ENCODE measurements around the gene CCNJL. TPM values are rescaled to one million over a fixed set of nuclear protein-coding genes. Genes with fewer than 3 reads are reported as not detected.

CCNJL gene
- total RNA-seq, 1 donor from 2014 or later, result 11.4 TPM

GRCh38 chr5:160231783-160232342, 80.5 kb downstream of the CCNJL start:
- H3K9me3 Mint-ChIP-seq (ENCODE audit: low read depth), result no peaks in the 10 kb centered on the region
- H3K4me3 Mint-ChIP-seq (ENCODE audit: unreplicated experiment), result no peak overlapping the region
- no peaks in the 10 kb centered on the region for H3K36me3 Mint-ChIP-seq (ENCODE audit: low read depth)
- no peak overlapping the region for H3K27ac Mint-ChIP-seq (ENCODE audit: unreplicated experiment)
- no peaks in the 10 kb centered on the region for H3K27me3 Mint-ChIP-seq (ENCODE audit: low read depth)
- TF ChIP-seq CTCF (IDR thresholded peaks at IDR 0.05), result no peak
- no peaks in the 10 kb centered on the region for H3K4me1 Mint-ChIP-seq (ENCODE audit: low read depth)
- DNase-seq (ENCODE audit: low spot score), result no peak

- no peak for DNase-seq (ENCODE audit: low spot score)
- Mint-ChIP-seq H3K27me3 (ENCODE audit: low read depth) (no peaks in the 10 kb centered on the region), H3K36me3 (ENCODE audit: low read depth) (no peaks in the 10 kb centered on the region), H3K9me3 (ENCODE audit: low read depth) (no peaks in the 10 kb centered on the region), H3K27ac (ENCODE audit: unreplicated experiment) (no peak overlapping the region), H3K4me1 (ENCODE audit: low read depth) (no peaks in the 10 kb centered on the region), H3K4me3 (ENCODE audit: unreplicated experiment) (no peak overlapping the region)
- TF ChIP-seq CTCF (IDR thresholded peaks at IDR 0.05), result no peak
Observed at GRCh38 chr5:160230686-160231527, 81.5 kb downstream of the CCNJL start.

- Mint-ChIP-seq H3K27me3 (ENCODE audit: low read depth) (no peaks in the 10 kb centered on the region), H3K9me3 (ENCODE audit: low read depth) (no peaks in the 10 kb centered on the region), H3K4me3 (ENCODE audit: unreplicated experiment) (no peak within 1 kb of the TSS), H3K36me3 (ENCODE audit: low read depth) (no peaks in the 10 kb centered on the region), H3K27ac (ENCODE audit: unreplicated experiment) (no peak within 1 kb of the TSS), H3K4me1 (ENCODE audit: low read depth) (no peaks in the 10 kb centered on the region)
- no peak for TF ChIP-seq CTCF (IDR thresholded peaks at IDR 0.05)
- DNase-seq (ENCODE audit: low spot score), result no peak
Observed at GRCh38 chr5:160229190-160229742, 83.1 kb downstream of the CCNJL start, which contains the start of gene FABP6. Gene FABP6 (plus strand): TSS chr5:160229506. CDS start chr5:160229558, 52 bp downstream.

- Mint-ChIP-seq H3K27ac (ENCODE audit: unreplicated experiment) (no peak overlapping the region), H3K4me3 (ENCODE audit: unreplicated experiment) (no peak overlapping the region), H3K27me3 (ENCODE audit: low read depth) (no peaks in the 10 kb centered on the region), H3K36me3 (ENCODE audit: low read depth) (no peaks in the 10 kb centered on the region), H3K4me1 (ENCODE audit: low read depth) (no peaks in the 10 kb centered on the region), H3K9me3 (ENCODE audit: low read depth) (no peaks in the 10 kb centered on the region)
- TF ChIP-seq CTCF (IDR thresholded peaks at IDR 0.05), result no peak
- no peak for DNase-seq (ENCODE audit: low spot score)
Observed at GRCh38 chr5:160227012-160227411, 85.4 kb downstream of the CCNJL start.

GRCh38 chr5:160221082-160221481, 91.3 kb downstream of the CCNJL start:
- Mint-ChIP-seq H3K27me3 (ENCODE audit: low read depth) (no peaks in the 10 kb centered on the region), H3K4me1 (ENCODE audit: low read depth) (no peaks in the 10 kb centered on the region), H3K4me3 (ENCODE audit: unreplicated experiment) (no peak overlapping the region), H3K36me3 (ENCODE audit: low read depth) (no peaks in the 10 kb centered on the region), H3K27ac (ENCODE audit: unreplicated experiment) (no peak overlapping the region), H3K9me3 (ENCODE audit: low read depth) (no peaks in the 10 kb centered on the region)
- no peak for DNase-seq (ENCODE audit: low spot score)
- TF ChIP-seq CTCF (IDR thresholded peaks at IDR 0.05), result no peak
